GM18868 (cell line): Measurements from ENCODE around the gene NEURL4.
A peak's percentile ranks its signal among the peaks of the same experiment; 100 is the strongest.

ENCODE experiments used
- ATAC-seq: cut with Tn5 transposase; IDR thresholded peaks from one replicate; pipeline ENCODE4 v1.9.1; 2021; ENCODE audit warnings: mild to moderate bottlenecking, moderate library complexity; ENCODE audit not compliant: unreplicated experiment

Gene NEURL4

GRCh38 chr17:7281074-7281952 is 47.8 kb downstream of the NEURL4 start, which contains the start of gene SLC2A4:
Gene SLC2A4 (plus strand): TSS chr17:7281718. CDS start chr17:7281935, 217 bp downstream.
- peak; percentile 56 for ATAC-seq

GRCh38 chr17:7280519-7281073 is 48.5 kb downstream of the NEURL4 start:
- ATAC-seq = peak; percentile 68

GRCh38 chr17:7279448-7279847 is 49.7 kb downstream of the NEURL4 start:
- no peak for ATAC-seq

- ATAC-seq = no peak
Observed at GRCh38 chr17:7266784-7267183, 62.4 kb downstream of the NEURL4 start.
